ENCODE results near the gene TCF7L2.
A peak's percentile ranks its signal among the peaks of the same experiment; 100 is the strongest.

Gene TCF7L2

DNA sequence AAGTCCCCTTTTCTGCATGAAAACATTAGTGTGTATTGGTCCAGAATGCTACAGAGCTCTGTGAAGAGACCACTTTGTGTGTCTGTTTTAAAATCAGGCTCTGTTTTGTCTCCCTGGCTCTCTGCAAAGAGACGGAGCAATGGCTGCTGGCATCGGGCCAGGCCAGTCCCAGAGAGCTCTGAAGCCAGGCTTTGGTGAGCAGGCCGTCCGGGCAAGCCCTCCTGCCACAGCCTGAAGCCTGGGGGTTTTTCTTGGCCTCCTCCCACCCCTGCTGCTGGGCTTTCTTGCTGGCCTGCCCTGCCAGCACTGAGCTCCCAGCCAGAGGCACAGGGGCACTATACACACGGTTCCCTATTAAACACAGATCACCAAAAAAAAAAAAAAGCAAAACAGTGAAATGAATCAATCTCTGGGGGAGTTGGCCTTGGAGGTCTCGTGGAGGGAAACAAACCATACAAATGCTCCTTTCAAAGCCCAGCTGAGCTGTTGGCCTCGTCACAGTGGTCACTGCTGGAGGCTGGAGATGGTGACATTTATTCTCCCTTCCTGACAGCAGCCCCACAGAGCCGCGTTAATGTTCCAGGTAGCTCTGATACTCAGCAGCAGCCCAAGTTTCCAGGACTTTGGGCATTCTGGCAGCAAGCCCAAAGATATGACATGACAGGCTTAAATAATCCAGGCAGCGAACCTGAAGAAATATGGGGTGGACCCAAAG is 237.2 kb downstream of the TCF7L2 start:
- no peak for DNase-seq

DNA sequence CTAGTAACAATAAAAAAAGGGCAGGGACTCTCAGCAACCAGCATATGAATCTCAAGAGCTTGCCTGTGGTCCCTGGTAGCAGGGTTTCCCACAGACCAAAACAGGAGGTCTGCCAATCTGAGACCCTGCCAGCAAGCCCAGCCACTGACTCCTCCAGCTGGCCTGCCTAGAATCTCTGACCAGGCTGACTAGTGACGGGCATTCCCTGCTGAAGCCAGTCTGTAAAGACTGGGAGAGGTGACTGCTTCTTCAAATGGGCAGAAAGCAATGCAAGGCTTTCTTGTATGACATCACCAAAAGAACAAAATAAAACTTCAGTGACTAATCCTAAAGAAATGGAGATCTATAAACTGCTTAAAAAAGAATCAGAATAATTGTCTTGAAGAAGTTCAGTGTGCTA is 249.4 kb downstream of the TCF7L2 start:
- DNase-seq = peak; percentile 57

DNA sequence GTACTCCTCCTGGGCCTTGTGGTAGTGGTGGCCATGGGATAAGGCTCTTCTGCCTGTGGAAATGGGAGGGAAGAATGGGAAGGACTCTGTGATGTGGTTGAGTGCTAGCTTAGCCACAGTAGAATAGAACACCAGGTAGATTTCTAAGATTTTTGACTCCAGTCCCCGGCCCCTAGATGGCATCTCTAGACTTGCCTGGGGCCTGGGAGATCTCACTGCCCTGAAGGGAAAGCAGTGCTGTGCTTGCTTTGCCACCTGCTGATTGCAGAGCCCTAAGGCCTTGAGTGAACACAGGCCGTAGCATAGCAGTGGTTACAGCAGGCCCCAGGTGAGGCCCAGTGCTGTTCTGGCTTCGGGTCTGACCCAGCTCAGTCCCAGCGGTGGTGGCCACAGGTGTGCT is 252.0 kb downstream of the TCF7L2 start:
- no peak for DNase-seq

DNA sequence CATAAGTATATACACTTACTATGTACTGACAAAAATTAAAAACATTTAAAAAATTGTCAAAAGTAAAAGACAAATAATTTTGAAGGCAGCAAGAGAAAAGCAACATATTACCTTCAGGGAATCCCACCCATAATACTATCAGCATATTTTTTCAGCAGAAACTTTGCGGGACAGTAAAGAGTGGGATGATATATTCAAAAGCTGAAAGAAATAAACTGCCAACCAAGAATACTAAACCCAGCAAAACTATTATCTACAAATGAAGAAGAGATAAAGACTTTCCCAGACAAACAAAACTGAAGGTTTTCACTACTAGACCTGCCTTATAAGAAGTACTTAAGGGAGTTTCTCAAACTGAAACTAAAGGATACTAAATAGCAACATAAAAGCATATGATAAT is 257.9 kb downstream of the TCF7L2 start:
- no peak for DNase-seq

DNA sequence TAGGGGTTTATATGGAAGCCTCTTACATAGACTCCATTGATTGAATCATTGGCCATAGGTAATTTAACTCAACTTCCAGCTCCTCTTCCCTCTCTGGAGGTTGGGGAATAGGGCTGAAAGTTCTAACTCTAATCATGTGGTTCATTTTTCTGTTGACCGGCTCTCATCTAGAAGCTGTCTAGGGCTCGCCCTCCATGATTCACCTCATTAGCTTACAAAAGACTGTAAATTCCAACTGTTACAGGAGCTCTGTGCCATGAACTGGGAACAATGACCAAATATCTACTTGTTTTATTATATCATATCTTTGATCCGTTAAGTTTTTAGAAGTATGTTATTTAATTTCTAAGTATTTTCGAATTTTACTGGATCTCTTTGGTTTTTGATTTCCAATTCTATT is 263.0 kb downstream of the TCF7L2 start:
- DNase-seq = no peak

DNA sequence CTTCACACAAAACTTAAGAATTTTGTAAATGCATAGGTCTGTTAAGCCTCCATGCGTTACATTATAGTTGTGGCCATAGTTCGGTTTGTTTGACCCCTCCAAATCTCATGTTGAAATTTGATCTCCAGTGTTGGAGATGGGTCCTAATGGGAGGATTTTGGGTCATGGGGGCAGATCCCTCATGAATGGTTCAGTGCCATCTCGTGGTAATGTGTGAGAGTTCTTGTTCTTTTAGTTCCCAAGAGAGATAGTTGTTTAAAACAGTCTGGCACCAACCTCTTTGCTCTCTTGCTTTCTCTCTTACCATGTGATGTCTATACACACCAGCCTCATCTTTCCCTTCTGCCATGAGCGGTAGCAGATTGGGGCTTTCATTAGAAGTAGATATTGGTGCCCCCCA is 264.3 kb downstream of the TCF7L2 start:
- no peak for DNase-seq

DNA sequence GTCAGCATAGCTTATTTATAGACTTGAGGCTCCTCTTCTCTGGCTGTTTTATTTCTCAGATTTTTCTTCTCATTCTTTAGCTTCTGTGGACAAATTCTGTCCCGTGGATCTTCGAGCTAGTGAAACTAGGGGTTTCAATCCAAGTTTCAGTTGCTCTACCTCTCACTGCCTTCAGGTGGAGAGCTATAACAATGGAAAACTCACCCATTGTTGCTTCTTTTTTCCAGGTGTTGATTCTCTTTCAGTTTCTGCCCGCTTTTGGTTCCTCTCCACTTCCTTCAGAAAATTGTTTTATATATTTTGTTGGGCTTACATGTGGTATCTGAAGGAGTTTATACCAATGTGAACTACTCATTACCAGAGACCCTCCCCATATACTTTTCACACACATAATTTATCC is 266.1 kb downstream of the TCF7L2 start:
- DNase-seq = no peak

All from fibroblast of skin of right biceps (primary cell).